Neural progenitor cell (in vitro differentiated cells): ENCODE measurements around the gene PHLDB2.

Experiments
- EZH2 ChIP-seq: fragments of 200-600 bp; sonication (generic); IDR thresholded peaks from 2 replicates; pipeline ENCODE4 v1.6.1; 2017; ENCODE audit warnings: antibody characterized with exemption, mild to moderate bottlenecking, moderate library complexity
- EZH2phosphoT487 ChIP-seq: fragments of 200-600 bp; sonication (generic); IDR thresholded peaks from 2 replicates; pipeline ENCODE4 v1.6.1; 2017; ENCODE audit warnings: antibody characterized with exemption
- TF ChIP-seq, protein P1 (sequence below): fragments of 200-600 bp; sonication (generic); IDR thresholded peaks from 2 replicates; pipeline ENCODE4 v1.5.1; 2017; ENCODE audit warnings: antibody characterized with exemption, mild to moderate bottlenecking

DNA sequence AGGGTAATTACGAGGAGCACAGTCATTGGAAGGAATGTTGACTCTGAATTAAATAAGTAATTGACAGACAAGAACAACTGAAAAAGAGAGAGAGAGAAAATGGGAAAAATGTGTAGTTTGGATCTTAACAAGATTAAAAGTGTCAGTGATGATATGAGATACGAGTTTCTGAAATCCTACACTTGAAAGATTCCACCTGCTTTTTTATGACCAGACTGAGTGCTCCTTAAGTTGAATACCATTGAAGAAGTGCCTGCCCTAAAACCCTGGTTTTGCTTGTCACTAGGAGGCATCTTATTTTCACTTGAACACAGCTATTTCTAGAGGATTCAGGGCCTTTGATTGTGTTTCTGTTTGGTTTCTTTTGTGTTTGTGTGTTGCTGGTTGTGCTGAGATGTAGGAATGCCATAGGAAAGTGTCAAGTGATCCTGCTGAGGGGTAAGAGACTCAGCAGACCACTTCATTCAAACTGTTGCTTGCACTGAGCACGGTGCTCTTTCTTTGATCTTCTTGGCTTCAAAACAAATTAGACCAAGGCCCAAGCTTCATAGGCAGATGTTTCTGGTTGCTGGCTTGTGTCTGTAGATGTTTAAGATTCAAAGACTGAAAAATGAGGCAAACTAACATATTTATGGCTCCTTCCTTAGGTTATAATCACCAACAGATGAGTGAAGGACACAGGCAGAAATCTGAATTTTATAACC is 102.5 kb downstream of the PHLDB2 start:
- TF ChIP-seq EZH2phosphoT487 (no peak), EZH2 (no peak)
- TF ChIP-seq, protein P1, sequence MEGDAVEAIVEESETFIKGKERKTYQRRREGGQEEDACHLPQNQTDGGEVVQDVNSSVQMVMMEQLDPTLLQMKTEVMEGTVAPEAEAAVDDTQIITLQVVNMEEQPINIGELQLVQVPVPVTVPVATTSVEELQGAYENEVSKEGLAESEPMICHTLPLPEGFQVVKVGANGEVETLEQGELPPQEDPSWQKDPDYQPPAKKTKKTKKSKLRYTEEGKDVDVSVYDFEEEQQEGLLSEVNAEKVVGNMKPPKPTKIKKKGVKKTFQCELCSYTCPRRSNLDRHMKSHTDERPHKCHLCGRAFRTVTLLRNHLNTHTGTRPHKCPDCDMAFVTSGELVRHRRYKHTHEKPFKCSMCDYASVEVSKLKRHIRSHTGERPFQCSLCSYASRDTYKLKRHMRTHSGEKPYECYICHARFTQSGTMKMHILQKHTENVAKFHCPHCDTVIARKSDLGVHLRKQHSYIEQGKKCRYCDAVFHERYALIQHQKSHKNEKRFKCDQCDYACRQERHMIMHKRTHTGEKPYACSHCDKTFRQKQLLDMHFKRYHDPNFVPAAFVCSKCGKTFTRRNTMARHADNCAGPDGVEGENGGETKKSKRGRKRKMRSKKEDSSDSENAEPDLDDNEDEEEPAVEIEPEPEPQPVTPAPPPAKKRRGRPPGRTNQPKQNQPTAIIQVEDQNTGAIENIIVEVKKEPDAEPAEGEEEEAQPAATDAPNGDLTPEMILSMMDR, result no peak
